ENCODE data around the gene CNTNAP1. TPM values are rescaled to one million over a fixed set of nuclear protein-coding genes. Genes with fewer than 3 reads are reported as not detected.

CNTNAP1 gene
- total and polyA plus RNA-seq, 9 of the 15 experiments (the other 6 are each of a cell fraction or from before 2014, with no cell fraction given), result 0.10 to 1.8 (median 0.62) TPM

DNA sequence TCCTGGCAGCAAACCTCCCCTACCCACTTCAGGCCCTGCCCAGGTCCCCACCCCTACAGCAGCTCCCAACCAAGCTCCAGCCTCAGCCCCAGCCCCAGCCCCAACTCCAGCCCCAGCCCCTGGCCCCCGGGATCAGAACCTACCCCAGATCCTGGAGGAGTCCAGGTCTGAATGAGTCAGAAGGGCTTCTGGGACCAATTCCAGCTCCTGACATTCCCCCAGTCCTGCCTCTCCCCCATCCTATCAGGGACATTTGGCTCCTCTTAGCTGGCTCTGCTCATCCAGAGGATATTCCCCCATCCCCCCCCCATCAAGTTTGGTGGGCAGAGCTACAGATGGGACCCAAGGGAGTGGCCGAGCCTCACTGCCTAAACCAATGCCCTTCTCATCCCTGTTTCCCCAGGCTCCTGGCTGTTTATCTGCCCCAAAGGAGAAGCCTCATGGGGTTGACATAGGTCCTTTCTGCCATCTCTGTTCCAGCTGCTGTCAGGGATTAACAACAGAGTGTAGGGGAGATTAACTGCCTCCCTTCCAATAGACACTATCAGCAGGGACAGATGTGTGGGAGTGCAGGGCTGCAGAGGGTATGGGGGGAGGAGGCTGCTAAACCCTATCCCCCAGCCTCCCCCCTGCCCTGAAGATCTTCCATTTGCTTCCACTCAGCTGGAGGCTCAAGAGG lies 16.5 kb downstream of the CNTNAP1 start (continued):
- no peak for TF ChIP-seq IRF2 (CRISPR knock-in tag; IDR thresholded peaks at IDR 0.05)
- TF ChIP-seq, protein P1, sequence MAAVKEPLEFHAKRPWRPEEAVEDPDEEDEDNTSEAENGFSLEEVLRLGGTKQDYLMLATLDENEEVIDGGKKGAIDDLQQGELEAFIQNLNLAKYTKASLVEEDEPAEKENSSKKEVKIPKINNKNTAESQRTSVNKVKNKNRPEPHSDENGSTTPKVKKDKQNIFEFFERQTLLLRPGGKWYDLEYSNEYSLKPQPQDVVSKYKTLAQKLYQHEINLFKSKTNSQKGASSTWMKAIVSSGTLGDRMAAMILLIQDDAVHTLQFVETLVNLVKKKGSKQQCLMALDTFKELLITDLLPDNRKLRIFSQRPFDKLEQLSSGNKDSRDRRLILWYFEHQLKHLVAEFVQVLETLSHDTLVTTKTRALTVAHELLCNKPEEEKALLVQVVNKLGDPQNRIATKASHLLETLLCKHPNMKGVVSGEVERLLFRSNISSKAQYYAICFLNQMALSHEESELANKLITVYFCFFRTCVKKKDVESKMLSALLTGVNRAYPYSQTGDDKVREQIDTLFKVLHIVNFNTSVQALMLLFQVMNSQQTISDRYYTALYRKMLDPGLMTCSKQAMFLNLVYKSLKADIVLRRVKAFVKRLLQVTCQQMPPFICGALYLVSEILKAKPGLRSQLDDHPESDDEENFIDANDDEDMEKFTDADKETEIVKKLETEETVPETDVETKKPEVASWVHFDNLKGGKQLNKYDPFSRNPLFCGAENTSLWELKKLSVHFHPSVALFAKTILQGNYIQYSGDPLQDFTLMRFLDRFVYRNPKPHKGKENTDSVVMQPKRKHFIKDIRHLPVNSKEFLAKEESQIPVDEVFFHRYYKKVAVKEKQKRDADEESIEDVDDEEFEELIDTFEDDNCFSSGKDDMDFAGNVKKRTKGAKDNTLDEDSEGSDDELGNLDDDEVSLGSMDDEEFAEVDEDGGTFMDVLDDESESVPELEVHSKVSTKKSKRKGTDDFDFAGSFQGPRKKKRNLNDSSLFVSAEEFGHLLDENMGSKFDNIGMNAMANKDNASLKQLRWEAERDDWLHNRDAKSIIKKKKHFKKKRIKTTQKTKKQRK (IDR thresholded peaks at IDR 0.05; ENCODE audit: borderline replicate concordance, low read depth, low read length), result no peak
- TF ChIP-seq ZNF212 (CRISPR knock-in tag; IDR thresholded peaks at IDR 0.05), result no peak
- peak; percentile 44; the same call in 1 of the 2 replicates for TF ChIP-seq DIDO1 (tag; IDR thresholded peaks at IDR 0.05; ENCODE audit: low read depth)
- no peak for TF ChIP-seq PPARD (CRISPR knock-in tag; IDR thresholded peaks at IDR 0.05)
- TF ChIP-seq, protein P2, sequence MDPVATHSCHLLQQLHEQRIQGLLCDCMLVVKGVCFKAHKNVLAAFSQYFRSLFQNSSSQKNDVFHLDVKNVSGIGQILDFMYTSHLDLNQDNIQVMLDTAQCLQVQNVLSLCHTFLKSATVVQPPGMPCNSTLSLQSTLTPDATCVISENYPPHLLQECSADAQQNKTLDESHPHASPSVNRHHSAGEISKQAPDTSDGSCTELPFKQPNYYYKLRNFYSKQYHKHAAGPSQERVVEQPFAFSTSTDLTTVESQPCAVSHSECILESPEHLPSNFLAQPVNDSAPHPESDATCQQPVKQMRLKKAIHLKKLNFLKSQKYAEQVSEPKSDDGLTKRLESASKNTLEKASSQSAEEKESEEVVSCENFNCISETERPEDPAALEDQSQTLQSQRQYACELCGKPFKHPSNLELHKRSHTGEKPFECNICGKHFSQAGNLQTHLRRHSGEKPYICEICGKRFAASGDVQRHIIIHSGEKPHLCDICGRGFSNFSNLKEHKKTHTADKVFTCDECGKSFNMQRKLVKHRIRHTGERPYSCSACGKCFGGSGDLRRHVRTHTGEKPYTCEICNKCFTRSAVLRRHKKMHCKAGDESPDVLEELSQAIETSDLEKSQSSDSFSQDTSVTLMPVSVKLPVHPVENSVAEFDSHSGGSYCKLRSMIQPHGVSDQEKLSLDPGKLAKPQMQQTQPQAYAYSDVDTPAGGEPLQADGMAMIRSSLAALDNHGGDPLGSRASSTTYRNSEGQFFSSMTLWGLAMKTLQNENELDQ (CRISPR knock-in tag; IDR thresholded peaks at IDR 0.05; ENCODE audit: borderline replicate concordance), result no peak
- TF ChIP-seq ZNF347 (CRISPR knock-in tag; IDR thresholded peaks at IDR 0.05; ENCODE audit: low read depth), result no peak
- peak; percentile 61; the same call in 1 of the 2 replicates for TF ChIP-seq ADNP (tag; IDR thresholded peaks at IDR 0.05)
- TF ChIP-seq TBL1XR1 (IDR thresholded peaks at IDR 0.05; ENCODE audit: low read length in 2 of 2), result peak; percentile 99 to 100
- TF ChIP-seq RAD51 (IDR thresholded peaks at IDR 0.05; ENCODE audit: borderline replicate concordance, low read depth), result peak; percentile 61; the same call in 1 of the 2 replicates
- TF ChIP-seq ZNF77 (CRISPR knock-in tag; IDR thresholded peaks at IDR 0.05), result no peak
- TF ChIP-seq, protein P3, sequence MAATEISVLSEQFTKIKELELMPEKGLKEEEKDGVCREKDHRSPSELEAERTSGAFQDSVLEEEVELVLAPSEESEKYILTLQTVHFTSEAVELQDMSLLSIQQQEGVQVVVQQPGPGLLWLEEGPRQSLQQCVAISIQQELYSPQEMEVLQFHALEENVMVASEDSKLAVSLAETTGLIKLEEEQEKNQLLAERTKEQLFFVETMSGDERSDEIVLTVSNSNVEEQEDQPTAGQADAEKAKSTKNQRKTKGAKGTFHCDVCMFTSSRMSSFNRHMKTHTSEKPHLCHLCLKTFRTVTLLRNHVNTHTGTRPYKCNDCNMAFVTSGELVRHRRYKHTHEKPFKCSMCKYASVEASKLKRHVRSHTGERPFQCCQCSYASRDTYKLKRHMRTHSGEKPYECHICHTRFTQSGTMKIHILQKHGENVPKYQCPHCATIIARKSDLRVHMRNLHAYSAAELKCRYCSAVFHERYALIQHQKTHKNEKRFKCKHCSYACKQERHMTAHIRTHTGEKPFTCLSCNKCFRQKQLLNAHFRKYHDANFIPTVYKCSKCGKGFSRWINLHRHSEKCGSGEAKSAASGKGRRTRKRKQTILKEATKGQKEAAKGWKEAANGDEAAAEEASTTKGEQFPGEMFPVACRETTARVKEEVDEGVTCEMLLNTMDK (IDR thresholded peaks at IDR 0.05; ENCODE audit: borderline replicate concordance, insufficient read depth, low read depth, low read length, poor library complexity, severe bottlenecking), result no peak
- TF ChIP-seq STAG1 (CRISPR knock-in tag; IDR thresholded peaks at IDR 0.05; ENCODE audit: borderline replicate concordance), result no peak
- peak; percentile 92 for TF ChIP-seq MXI1 (IDR thresholded peaks at IDR 0.05; ENCODE audit: low read depth, low read length)
- peak; percentile 88 for TF ChIP-seq SMAD3 (CRISPR knock-in tag; conservative IDR thresholded peaks at IDR 0.05)
- no peak for TF ChIP-seq FIP1L1 (IDR thresholded peaks at IDR 0.05; ENCODE audit: low read depth, low read length, poor library complexity, severe bottlenecking)
- TF ChIP-seq, protein P4, sequence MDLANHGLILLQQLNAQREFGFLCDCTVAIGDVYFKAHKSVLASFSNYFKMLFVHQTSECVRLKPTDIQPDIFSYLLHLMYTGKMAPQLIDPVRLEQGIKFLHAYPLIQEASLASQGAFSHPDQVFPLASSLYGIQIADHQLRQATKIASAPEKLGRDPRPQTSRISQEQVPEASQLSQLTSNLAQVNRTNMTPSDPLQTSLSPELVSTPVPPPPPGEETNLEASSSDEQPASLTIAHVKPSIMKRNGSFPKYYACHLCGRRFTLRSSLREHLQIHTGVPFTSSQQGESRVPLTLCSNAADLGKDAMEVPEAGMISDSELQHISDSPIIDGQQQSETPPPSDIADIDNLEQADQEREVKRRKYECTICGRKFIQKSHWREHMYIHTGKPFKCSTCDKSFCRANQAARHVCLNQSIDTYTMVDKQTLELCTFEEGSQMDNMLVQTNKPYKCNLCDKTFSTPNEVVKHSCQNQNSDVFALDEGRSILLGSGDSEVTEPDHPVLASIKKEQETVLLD (IDR thresholded peaks at IDR 0.05), result peak; percentile 91; the same call in 1 of the 2 replicates

Measured in K562 (cell line).